Dedifferentiated amniotic fluid mesenchymal stem cell (primary cell): Measurements from ENCODE around the gene PDCD4.

ENCODE experiments used
- DNase-seq: peaks from one replicate; pipeline ENCODE4 v3.0.0-alpha.2; 2016; ENCODE audit errors: extremely low spot score

The PDCD4 gene

DNA sequence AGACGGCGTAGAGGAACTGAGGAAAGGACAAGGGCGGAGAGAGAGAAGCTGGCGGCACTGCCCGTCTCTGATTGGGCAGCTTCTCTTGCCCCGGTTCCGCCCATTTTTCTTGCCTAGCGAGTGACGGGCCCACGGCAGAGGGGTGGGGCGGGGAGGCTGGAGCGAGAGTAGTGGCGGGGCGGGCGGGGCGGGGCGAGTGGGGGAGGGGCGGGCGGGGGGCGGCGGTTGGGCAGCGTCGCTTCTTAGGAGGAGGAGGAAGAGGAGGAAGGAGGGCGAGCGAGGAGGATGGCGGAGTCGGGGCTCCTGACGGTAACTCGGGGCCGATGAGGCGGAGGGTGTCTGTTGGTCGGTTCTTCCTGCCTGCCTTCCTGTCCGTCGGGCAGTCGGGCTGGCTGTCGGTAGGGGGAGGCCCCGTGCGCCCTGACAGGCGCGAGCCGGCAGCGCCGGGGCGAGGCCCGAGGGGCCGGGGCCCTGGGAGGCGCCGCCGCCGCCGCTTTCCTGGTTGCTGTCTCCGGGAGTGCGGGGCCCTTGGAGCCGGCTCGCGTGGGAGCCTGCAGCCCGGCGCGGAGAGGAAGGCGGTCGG lies 47.7 kb downstream of the PDCD4 start, which contains the start of gene SHOC2:
SHOC2 (plus strand) TSS at position 256 of the 583 bp plus-strand sequence. CDS start 44,755 bp downstream, outside the sequence.
- DNase-seq: peak; percentile 28

- no peak for DNase-seq
These were observed 48.5 kb downstream of the PDCD4 start for GRCh38 chr10:110919971-110920881.

DNA sequence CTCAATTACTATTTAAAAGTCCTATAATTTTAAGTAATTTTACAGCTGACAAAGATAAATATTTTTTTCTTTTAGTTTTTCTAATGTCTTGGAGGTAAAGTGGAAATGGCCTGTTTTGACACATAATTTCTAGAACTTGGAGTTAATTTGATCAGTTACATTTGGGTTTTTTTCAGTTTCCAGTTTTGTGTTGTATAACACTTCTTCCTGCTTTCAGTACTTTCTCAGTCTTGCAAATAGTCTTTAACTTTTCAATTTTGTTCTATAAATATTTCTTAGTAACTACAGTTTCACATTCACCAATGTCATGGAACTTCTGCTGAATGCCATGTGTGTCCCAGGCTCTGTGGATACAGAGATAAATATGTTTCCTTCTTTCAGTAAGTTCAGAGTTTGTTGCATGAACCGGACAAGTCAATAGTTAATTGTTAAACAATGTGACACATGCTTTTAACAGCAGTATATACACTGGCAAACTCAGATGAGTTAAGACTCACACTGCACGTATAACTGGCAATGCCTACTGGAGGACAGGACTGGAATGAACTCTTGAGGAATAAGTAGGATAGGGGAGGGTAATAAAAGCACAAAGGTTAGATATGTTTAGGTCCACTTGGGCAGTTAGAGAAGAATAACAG lies 52.2 kb downstream of the PDCD4 start:
- DNase-seq: no peak

GRCh38 chr10:110927461-110927860 lies 55.7 kb downstream of the PDCD4 start:
- no peak for DNase-seq

DNA sequence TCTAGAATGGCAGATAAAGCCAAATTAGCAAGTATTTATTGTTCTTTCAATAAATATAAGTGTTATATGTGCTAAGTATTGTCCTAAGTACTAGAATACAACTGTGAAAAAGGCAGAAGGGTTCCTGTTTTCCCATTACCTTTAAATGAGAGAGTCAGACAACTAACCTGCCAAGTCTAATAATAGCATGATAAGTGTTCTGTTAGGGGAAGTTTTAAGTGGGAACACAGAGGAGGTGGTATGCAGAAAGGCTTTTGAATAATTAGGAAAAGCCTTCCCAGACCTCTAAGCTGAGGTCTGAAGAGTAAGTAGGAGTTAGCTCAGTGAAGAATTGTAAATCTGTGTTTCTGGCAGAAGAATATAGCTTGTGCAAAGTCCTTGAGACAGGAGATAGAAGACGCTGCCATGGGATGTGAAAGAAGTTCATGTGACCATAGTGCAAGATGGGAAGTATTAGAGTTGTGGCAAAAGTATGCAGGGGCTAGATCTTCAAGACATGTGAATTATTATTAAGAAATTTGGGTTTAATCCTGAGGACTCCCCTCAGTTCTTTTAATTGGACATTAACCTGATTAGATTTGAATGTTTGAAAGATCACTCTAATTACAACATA lies 60.1 kb downstream of the PDCD4 start:
- DNase-seq: no peak

DNA sequence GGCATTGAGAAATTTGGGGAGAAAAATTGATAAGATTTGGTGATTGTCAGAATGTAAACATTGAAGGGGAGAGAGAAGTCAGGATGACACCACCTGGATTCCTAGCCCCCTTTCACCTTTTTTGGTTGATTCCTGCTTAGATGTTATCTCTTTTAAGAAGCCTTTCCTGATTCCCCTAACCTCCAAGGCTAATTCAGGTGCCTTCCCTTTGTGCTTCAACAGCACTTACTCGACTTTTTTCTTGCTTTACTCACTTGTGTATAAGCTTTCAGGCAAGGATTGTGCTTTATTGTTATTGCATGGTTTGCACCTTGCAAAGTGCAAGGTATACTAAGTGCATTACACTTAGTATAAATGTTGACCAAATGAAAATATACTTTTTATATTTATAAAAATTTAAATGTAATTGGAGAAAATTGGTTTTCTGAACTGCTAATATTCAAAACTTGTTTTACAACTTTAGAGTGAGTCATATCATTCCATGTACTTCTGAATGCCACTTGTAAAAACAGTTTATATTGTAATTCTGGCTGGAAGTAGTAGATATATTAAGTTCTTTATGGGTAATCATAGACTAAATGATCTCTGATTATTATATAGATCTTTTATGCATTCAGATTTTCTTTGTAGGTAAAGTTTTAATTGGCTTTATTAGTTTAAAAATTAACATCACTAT lies 60.9 kb downstream of the PDCD4 start:
- DNase-seq: no peak

DNA sequence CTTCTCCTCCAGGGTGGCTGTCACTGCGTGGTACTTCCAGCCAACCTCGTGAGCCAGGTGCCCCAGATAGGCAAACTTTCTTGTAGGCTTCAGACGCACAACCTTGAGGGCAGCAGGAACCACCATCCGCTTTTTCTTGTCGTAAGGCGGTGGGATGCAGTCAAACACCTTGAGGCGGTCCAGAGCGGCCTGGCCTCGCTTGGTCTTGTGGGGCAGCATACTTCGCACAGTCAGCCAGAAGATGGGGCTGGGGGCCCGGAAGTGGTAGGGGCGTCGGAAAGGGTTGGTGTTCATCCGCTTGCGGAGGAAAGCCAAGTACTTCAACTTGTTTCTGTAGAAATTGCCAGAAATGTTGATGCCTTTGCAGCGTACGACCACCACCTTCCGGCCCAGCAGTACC lies 65.0 kb downstream of the PDCD4 start:
- DNase-seq: no peak

- DNase-seq: no peak
These were observed 67.7 kb downstream of the PDCD4 start for GRCh38 chr10:110939419-110939818.

- no peak for DNase-seq
These were observed 73.2 kb downstream of the PDCD4 start for GRCh38 chr10:110944792-110945396.

DNA sequence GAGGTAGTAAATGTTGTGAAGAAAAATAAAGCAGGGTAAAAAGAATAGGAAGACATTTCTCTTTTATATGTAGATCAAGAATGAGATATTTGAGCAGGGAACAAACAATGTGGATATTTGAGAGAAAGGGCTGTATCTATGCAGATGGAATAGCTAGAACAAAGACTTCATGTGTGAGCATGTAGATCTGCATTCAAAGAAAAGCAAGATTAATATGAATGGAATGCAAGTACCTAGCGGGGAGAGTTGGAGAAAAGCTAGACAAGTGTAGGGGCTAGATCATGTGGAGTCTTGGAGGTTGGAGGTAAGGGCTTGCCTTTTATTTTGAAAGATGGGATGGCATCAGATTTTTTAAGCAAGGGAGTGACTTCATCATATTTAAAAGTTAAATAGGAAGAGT lies 74.8 kb downstream of the PDCD4 start:
- no peak for DNase-seq

GRCh38 chr10:110947061-110947595 lies 75.4 kb downstream of the PDCD4 start:
- DNase-seq: no peak
